UCSD-AML1 (cell line): ENCODE measurements around the gene HMBS.
"Not testable (repeated sequence)": the region's sequence is repeated elsewhere in the genome, so short reads cannot be mapped to it uniquely, and the experiment has no call there.

Experiments used
- DNase-seq: peaks from one replicate; lab custom pipeline; 2025; ENCODE audit not compliant: unreplicated experiment; lab: John Stamatoyannopoulos, UW

Gene HMBS

DNA sequence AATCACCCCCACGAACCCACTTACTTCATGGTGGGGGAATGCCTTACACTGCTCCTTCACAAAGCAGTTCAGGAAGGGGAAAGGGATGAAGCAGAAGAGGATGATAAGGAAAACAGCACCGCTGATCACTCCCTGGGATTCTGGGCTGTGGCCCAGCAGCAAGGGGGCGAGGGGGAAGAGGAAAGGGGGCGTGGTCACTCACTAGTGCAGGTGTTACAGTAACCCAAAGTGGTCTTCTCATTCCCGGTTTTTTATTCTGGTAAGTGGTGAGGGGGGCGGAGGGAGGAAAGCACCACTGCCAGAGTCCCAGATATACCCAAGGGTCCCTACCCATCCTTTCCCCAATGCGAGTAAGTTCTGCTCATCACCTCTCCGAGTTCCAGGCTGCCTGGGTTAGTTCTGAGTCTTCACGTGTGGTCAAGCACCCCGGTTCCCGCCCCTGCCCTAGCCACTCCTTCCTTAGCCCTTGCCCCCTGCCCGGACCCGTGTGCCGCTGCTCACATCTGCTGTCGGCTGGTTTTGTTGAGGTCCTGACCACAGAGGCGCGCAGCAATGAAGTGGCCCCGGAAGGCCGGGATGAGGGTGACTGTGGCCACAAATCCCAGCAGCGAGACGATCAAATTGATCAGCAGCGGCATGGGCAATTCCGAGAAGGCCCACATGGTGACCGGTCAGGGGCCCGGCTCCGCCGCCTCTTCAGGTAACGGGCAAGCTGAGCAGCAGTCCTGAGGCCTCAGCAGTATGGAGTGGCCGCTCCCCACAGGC lies 16.5 kb downstream of the HMBS start:
- peak; percentile 65 for DNase-seq

DNA sequence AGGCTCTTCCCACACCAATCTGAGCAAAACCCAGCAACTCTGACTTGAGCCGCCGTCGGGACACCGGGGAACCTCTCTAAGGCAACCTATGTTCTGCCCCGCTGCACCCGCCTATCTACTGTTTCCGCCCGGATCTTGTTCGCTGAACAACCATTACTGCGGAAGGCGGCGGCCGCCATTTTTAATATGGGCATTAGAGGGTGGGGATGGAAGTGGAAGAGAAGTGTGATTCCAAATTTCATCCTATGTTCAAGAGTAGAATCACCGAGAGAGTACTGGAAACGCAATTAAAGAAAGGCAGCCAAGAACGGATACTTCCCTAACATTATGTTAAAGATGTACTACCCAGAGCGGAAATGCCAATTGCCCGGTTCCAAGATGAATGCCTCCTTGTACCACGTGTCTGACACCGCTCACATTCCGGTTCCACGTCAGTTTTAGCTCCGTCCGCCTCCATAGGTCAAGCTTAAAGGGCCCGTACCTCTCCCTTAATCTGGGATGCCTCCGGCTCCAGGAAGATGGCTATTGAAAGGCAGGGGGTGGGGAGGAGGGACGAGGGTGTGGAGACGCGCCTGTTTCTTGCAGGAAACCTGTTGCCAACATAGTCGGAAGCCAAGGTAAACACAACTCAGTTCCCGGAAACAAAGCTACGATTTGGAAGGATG lies 17.2 kb downstream of the HMBS start, which contains the start of gene DPAGT1:
Gene DPAGT1, minus strand, starts transcription at position 95 of the 665 bp plus-strand sequence. CDS start 198 bp downstream, outside the sequence.
- peak; percentile 85 for DNase-seq

DNA sequence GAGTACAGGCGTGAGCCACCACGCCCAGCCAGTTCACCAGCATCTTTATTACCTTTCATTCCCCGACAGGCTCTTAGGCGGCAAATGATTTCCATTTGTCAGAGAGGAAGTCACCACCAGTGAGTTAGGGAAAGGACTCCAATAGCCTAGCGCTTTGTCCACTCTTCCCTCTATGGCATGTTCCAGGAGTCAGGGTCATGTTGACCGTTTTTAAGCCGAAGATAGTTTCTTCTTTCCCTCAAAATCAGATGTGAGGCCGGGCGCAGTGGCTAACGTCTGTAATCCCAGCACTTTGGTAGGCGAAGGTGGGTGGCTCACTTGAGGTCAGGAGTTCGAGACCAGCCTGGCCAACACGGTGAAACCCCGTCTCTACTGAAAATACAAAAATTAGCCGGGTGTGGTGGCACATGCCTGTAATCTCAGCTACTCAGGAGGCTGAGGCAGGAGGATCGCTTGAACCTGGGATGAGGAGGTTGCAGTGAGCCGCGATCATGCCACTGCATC lies 18.5 kb downstream of the HMBS start:
- DNase-seq, result not testable (repeated sequence)

DNA sequence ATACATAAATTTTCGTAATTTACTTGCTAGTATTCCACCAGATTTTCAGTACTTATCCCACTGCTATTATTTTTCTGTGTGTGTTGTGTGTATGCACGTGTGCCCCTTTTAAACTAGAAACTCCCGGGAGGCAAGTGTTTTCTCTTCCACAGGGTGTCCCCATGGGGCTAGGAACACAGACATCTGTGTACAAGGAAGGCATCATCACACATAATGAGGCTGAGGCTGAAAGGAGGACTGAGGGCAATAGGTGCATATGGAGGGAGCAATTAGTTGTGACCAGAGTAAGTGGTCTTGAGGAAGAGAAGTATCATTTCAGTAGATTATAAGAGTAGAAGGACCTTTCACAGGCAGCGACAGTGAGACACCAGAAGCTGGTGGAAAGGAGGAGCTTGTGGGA lies 19.1 kb downstream of the HMBS start:
- no peak for DNase-seq

DNA sequence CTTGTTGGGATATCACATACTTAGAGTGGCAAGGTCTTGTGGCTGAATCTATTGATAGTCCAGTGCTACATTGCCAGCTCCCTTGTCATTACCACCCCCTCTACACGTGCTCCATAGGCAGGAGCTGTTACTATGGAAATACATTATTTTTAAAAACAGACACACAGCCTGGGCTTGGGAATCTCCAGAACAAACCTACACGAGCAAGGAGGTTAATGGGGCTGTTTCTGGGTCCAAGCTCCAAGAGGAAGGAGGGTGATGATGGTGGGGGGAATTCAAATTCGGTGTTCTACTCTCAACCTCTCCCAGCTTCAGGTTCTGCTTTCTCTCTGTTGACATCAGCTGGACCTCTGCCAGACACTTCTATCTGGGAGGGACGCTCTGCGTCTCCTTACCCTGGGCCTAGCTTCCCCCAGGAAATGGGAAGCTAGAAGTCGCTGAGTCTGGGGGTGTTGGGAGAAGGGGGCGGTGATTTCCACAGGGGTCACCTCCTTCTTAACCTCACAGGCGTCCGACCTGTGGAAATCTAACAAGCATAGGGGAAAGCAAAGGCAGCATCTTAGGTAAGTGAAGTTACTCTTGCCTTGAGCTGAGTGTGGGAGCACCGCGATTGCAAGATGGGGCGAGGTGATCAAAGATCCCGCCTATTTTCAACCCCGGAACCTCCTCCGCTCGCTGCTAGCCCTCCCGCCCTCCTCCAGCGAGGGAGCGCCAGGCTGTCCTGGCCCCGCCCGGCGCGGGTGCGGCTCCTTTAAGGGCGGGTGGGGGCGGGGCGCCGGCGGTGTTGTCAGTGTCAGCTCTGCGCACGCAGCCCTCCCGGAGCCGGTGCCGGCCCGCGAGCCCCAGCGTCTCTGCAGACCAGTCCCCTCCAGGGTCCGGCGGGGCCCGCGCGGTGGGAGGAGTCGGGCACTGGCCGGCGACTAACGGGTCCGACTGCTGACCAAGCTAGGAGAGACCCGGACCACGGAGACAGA lies 22.2 kb downstream of the HMBS start, which contains the start of gene C2CD2L:
Gene C2CD2L, plus strand, starts transcription at position 781 of the 974 bp plus-strand sequence. CDS start 398 bp downstream, outside the sequence.
- DNase-seq, result peak; percentile 90

DNA sequence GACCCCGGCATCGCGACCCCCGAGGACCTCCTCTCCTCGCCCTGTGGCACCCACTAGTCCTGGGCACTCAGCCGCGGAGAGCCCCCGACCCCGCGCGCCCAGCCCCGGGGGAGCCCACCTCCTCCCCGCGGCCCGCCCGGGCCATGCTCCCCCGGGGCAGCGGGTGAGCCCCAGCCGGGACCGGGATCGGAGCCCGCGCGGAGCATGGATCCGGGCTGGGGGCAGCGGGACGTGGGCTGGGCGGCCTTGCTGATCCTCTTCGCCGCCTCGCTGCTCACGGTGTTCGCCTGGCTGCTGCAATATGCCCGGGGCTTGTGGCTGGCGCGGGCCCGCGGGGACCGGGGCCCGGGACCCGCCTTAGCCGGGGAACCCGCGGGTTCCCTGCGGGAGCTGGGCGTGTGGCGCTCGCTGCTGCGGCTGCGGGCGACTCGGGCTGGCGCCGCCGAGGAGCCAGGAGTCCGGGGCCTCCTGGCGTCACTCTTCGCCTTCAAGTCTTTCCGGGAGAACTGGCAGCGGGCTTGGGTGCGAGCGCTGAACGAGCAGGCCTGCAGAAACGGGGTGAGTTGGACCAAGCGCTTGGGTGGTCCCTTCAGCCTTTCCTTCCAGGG lies 23.0 kb downstream of the HMBS start:
- no peak for DNase-seq

DNA sequence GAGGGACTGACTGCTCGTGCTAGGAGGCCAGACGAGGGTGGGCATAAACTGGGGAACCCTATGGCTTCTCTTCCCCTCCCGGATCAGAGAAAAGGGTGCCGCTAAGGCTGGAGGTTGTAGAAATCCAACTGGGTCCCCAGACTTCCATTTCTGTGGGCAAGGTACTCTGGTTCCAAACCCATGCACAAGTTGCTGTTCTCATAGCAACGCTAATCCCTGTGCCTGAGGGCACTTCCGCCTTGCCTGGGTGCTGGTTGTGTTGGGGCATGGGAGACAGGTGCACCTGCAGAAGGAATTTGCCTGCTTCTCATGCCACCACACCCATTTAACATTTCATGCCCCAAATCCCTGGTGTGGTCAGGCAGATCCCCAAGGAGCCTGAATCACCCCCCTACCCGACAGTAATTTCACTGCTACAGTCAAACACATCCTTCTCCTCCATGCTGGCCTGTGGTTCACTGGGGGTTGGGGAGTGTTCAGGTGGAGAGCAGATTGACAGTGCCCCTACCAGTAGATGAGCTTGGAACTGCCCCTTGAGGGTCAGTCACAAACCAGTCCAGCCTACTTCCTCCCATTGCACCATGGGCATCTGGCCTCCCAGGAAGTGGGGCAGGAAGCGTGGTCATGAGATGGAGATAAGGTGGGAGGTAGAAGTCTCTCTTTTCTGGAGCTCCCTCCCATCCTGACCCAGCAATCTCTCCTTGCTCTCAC lies 23.6 kb downstream of the HMBS start:
- peak; percentile 58 for DNase-seq

DNA sequence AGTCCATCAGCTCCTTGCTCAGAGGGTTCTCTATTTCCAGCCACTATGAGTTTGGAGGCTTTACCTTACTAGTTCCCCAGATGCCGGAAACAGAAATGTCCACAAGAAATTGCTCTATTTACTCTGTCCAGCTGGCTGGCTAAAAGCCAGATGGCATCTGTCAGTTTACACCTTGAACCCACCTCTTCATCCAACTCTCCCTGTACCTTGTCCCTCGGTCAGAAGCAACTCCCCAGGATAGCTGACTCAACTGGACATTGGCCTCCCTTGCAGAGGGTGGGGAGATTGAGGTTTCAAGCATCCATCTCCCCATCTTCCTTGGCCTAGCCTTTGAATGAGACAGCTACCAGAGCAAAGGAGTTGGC lies 24.2 kb downstream of the HMBS start:
- no peak for DNase-seq

DNA sequence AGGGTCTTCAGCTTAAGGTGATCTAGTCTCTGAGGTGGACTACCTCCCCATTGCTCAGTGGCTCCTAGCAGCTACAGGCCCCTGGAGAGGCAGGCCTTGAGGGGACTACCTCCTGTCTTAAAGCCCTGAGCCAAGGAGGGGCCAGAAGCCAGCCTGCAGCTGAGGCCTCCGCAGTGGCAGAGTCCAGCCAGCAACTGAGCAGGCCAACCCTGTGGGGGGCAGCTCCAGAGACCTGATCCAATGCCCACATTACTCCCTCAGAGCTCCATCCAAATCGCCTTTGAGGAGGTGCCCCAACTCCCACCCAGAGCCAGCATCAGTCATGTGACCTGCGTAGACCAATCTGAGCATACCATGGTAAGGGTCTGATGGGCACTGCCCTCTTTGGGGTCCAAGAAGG lies 25.2 kb downstream of the HMBS start:
- DNase-seq, result no peak

DNA sequence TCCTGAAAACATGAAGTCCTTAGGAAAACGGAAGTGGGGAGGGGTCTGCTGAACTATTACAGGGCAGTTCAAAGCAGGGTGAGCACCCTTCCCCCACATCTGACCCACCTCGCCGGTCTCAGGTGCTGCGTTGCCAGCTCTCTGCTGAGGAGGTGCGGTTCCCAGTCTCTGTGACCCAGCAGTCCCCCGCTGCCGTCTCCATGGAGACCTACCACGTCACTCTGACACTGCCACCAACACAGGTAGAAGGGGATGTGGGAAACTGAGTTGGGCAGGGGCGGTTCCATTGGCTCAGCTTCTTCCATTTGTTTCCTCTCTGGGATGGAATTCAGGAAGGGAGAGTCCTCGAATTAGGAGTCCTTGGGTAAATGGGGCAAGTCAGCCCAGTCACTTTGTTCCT lies 25.8 kb downstream of the HMBS start:
- no peak for DNase-seq

DNA sequence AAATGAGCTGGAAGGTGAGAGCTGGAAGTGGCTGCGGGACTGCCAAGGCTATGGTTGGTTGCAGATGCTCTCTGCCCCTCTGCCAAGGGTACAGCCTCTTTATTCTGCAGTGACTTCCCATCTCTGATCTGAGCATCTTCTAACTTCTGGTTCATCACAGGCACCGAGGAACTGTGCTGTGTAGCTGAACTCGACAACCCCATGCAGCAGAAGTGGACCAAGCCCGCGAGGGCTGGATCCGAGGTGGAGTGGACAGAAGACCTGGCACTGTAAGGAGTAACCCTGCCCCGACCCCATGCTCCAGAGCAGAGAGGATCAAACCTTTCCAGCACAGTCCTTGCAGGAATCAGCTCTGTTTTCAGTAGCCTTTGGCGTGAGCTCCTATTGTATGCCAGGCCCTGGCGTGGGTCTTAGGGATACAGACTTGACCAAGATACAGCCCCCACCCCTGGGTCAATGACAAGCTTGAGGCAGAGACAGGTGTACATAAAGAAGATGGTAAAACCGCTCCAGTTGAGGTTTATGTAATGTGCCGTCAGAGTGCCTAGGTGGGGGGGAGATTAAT lies 26.8 kb downstream of the HMBS start:
- no peak for DNase-seq

DNA sequence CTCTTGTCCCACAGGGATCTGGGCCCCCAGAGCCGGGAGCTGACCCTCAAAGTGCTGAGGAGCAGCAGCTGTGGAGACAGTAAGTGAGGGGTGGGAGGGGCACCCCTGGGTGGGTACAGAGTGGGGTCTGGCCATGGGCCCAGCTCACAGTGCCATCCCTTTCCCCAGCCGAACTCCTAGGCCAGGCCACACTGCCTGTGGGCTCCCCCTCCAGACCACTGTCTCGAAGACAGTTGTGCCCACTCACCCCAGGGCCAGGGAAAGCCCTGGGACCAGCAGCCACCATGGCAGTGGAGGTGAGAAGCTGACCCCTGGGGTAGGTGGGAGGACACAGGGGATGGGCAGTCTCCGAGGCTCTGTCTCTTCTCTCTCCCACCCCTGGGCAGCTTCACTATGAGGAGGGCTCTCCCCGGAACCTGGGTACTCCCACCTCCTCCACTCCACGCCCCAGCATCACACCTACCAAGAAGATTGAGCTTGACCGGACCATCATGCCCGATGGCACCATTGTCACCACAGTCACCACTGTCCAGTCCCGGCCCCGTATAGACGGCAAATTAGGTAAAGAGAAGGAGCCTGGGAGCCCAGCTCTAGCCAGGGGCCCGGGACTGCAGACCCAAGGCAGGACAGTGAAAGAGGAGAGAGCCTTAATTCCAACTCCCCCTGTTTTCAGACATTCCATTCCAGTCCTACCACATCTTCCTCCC lies 27.8 kb downstream of the HMBS start:
- DNase-seq, result no peak

DNA sequence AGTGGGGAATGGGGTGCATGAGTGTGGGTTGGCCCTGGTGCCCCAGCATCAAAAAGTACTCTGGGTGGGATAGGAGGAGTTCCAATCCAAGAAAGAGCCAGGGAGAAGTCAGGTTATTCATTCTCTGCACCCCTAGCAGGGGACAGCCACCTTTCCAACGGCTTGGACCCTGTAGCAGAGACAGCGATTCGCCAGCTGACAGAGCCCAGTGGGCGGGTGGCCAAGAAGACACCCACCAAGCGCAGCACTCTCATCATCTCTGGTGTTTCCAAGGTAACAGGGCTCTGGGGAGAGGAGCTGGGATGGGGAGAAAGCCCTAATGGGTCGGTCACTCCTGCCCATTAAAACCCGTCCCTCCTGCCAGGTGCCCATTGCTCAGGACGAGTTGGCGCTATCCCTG lies 29.0 kb downstream of the HMBS start:
- no peak for DNase-seq

DNA sequence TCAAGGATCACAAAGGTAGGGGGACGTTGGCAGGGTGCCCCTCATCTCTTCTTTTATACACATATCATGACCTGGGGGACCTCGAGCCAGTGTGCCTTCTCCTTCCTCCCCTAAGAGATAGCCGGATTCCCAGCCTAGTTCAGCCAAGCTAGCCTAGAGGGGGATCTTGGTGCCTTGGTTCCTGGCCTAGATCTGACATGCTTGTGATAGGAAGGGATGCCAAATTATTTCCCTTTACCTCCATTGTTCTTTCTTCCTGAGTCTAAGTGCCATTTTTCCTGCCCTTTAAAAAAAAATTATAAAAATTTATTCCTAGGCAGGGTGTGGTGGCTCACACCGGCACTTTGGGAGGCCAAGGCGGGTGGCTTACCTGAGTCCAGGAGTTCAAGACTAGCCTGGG lies 29.7 kb downstream of the HMBS start:
- DNase-seq, result no peak

DNA sequence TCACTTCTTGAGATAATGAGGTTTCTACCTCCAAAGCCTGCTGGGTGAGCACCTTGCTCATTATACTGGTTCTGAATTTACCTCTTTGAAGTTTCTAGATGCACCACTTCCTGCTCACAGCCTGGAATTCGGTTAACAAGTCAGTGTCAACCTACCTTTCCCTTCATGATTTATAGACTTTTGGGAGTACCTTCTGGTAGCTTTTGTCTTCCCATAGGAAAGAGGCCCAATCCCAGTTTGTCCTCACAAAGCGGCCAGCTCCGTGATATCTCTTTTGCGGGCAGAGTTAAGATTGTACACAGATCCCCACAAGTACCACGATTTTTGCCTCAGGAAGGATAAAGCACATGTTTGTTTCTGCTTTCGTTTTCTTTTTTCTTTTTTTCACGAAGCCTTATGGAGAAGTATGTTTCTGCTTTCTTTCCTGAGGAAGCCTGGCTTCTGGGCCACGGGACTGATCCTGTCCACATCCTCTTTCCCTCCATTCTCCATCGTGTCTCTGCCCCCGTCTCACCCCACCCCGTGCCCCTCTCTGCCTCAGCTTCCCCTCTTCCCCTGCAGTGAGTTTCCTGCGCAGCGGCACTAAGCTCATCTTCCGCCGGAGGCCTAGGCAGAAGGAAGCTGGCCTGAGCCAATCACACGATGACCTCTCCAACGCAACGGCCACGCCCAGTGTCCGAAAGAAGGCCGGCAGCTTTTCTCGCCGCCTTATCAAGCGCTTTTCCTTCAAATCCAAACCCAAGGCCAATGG lies 31.0 kb downstream of the HMBS start:
- DNase-seq, result no peak

DNA sequence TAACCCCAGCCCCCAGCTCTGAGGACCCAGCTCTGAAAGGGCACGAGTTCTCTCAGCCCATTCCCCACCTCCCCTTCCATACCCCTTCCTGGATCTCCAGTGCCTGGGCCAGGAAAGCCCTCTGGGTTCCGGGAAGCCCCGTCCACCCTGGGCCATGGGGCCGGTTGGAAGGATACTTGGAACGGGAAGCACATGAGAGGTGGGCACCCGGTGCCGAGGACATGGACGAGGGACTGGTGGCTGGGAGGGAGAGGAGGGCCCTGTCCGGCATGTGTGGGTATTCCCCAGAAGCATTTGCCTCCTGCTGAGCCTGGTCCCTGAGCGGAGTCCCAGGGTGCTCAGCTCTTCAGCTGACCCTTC lies 31.5 kb downstream of the HMBS start:
- DNase-seq, result no peak

DNA sequence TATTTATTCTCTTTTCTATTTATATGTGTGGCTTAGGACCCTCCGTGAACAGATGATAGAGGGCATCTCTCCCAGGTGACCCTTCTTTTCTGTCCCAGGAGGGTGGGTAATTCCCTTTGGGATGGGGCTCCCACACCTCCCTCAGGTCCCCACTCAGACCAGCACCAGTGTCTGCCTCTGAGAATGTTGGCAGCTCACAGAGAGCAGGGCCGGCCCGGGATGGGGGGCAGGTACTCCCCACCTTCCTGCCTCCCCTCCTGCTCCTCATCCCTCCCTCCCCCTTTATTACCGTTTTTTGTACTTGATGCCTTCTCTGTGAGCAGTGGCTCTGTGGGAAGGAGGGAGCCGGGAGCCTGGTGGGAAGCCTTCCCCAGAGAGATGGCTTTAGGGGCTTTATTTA lies 31.9 kb downstream of the HMBS start:
- no peak for DNase-seq

DNA sequence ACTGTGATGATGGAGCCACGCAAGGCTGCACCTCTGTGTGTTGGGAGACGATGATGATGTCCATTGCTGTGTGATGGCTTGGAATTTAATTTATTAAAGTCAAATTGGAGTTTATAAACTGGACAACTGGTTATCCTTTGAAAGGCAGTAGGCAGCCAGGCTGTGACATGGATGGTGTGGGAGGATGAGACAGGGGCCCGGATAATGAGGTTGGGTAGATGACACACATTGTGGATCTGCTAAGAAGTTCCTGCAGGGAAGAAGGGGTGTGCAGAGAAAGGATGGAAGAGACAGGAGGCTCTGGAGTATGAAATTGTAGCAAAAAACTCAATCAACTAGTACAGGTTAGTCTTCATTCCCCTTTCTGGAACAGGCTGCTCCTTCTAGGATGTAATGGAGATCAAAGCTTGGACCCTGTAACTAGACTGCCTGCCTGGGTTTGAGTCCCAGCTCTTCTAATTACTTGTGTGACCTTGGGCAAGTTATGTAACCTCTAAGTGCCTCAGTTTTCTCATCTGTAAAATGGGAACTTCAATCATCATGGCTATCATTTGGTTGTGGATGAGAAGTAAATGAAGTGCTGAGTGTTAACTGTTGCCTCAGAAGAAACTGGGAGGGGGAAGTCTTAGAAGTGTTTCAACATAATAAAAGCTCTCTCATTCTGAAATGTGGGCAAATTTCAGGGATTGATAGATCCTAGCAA lies 32.5 kb downstream of the HMBS start:
- no peak for DNase-seq
